ENCODE data around the gene AAR2.

The AAR2 gene

GRCh38 chr20:36235892-36236785 is at the start of gene AAR2:
TSS of gene AAR2 (plus strand) at chr20:36236478. CDS start at chr20:36239869, 3,391 bp downstream.
- DNase-seq = peak; percentile 87

- no peak for DNase-seq
Measured at GRCh38 chr20:36193977-36194712, 42.1 kb upstream of the AAR2 start.

DNA sequence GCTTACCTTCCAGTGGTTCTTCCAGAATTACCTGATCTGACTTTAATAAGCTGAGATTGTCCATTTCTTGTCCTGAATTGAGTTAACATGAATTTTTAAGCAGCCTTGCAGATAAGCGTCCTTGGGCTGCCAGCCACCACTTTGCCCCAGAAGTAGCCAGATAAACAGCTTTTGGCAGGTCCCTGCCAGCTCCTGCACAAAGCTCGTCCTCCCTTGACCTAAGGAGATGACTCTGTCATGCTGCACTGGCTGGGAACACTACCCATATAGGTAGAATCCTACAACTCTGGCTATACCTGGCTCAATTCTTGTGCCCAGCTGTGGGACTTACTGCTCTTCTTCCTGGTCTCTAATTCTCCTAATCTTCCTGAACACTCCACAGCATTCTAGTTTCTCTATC is 39.6 kb upstream of the AAR2 start:
- DNase-seq = no peak

DNA sequence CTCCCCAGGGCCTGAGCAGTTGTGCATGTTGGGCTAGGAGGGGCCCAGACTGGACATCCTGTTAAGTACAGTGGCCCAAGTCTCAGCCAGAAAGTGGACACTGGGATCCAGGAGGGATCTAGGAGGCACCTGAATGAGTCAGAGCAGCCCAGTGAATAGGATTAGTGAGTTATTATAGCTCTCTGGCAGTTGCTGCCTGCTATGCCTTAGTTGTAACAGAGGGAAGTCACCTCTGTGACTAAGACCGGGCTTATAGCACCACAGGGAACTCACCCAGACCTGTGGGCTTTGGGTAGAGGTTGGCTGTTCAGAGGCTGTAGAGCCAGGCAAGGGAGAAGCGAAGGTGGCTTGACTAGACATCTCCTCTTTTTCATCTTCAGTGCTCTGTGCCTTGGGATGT is 39.0 kb upstream of the AAR2 start:
- DNase-seq = no peak

DNA sequence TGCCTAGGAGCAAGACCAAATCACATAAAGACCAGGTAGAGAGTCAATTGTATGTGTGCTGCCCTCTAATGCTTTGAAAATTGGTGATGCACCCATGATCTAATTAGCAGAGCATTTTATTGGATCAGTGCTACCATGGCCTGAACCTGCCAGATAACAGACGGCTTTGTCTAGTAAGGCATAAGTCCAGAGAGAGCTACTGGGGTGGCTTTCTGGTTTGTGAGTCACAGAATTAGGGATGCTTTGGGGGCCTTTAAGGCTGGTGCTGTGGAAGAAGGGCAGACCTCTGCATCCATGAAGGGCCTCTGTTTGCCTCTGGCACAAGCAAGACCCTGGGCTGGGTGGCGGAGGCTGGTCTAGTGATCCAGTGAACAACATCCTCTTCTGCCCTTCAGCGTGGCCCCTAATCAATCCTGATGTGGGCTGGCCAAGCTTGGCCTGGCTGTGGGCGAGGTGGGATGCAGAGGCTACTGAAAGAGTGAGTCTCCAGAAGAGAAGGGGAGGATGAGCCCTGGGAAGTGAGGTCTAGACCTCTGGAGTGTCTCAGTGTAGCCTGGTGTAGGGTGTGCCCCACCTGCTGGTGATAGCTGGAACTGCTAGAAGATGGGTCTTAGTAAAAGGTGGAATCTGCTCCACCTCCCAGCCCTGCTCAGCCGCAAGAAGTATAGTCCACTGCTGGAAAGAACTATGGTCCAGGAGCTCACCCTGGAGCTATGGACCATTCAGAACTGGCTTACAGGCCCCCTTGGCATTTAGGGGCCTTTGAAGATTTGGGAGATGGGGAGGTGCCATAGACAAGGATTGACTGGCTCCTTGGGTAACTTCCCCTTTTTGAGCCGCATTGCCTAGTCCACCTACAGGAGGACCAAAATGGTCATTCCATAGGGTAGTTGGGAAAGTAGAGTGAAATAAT is 36.7 kb upstream of the AAR2 start:
- peak; percentile 81 for DNase-seq

DNA sequence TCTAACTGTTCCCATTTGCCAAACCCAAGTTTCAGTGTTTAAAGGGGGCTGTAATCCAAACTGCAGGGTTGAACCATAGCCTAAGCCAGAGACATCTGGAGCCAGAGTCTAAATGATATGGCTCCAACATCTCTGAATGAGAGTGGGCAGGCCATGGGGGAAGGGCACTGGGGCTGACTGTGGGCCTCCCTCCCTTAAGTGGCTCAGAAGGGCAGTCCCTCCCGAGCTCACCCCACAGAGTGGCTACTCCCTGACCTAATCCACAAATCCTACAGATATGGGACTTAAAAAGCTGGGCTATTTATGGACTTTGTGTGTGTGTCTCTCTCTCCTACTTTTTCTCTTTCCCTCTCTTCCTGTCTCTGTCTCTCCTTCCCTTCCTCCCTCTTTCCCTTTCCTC is 35.8 kb upstream of the AAR2 start:
- DNase-seq = no peak

GRCh38 chr20:36201198-36201597 is 35.1 kb upstream of the AAR2 start:
- no peak for DNase-seq

GRCh38 chr20:36202891-36203338 is 33.4 kb upstream of the AAR2 start:
- DNase-seq = peak; percentile 72

GRCh38 chr20:36203861-36204260 is 32.4 kb upstream of the AAR2 start:
- no peak for DNase-seq

- DNase-seq = no peak
Measured at GRCh38 chr20:36205026-36205425, 31.3 kb upstream of the AAR2 start.

- DNase-seq = no peak
Measured at GRCh38 chr20:36206068-36206467, 30.2 kb upstream of the AAR2 start.

GRCh38 chr20:36206641-36207040 is 29.6 kb upstream of the AAR2 start:
- no peak for DNase-seq

GRCh38 chr20:36207602-36208001 is 28.7 kb upstream of the AAR2 start:
- no peak for DNase-seq

GRCh38 chr20:36208257-36208656 is 28.0 kb upstream of the AAR2 start:
- DNase-seq = no peak

DNA sequence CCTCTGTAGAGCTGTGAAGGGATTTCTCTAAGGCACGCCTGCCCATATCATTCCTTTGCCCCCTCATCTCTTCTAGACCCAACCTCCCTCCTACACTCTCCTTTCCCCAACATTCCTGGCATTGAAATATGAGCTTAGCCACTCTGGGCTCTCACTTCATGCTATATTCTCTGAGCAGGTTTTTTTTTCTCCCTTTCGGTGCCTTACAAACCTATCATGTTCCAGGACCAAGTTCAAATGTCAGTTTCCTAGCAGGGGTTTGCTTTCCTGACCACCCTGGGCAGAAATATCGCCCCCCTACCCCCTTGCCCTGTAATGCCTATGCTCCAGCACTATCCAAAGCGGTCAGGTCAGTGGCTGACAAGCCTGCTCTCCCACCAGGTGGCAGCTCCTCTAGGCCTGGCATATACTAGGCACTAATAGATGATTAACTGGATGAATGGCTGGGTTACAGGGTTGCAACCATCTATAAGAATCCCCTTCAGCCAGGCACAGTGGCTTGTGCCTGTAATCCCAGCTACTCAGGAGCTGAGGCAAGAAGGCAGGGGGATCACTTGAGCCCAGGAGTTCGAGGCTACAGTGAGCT is 25.7 kb upstream of the AAR2 start:
- no peak for DNase-seq

DNA sequence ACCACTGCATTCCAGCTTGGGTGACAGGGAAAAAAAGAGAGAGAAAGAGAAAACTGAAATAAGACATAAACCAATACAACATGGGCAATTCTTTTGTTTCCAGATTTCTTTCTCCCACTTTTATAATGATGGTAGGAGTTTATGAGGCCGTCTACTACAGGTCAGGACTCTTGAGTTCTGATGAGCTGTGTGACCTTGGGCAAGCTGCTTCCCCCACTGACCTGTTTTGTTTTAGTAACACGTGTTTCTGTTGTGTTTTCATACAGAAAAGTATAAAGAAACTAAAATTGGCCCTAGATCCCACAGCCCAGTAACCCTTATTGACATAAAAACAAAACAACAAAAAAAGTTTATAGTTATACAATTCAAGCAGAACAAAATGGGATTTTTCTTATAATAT is 22.9 kb upstream of the AAR2 start:
- no peak for DNase-seq

- DNase-seq = peak; percentile 38
Measured at GRCh38 chr20:36214684-36215256, 21.5 kb upstream of the AAR2 start.

- no peak for DNase-seq
Measured at GRCh38 chr20:36215778-36216177, 20.5 kb upstream of the AAR2 start.

DNA sequence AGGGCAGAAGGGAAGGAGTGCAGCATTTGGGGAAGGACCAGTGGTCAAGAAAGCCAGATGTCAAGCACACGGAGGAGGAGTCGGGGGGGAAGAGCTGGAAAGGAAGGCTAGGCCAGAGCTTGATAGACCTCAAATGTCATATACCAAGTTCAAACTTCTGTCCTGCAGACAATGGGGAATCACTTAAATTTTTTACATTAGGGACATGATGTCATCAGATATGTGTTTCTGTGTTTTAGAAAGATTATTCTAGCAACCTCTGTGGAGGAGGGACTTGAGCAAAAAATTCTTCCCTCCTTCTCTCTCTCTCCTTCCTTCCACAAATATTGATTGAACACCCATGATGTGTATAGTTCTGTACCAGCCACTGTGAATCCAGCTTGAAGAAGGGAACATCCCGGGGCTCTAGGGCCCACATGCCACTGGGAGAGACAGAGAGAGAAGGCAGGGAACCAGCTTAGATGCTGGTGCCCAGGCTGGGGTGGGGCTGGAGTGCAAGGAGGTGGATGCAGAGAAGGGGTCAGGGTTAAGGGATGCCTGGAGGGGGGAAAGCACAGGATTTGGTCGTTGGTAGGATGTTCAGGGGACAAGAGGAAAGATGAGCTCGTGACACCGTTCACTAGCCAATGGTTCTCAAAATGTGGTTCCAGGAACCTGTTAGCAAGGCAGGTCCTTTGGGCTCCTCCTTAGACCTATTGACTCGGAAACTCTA is 19.8 kb upstream of the AAR2 start:
- no peak for DNase-seq

DNA sequence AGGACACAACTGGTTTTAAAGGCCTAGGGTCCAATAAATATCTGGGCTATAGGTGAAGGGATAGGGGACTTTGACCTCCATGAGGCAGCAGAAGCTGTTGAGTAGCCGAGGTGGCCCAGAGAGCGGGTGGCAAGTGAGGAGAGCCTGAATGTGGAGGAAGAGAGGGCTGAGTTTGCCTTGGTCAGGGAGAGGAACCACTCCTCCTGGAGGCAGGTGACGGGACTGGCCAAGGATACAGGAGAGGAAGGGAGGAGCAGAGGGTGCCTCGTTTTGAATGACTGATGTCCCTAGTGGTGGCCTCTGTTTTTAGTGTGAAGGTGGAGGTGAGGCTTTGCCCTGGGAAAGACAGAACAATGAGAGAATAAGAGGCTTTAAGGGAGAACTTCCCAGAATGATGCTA is 19.1 kb upstream of the AAR2 start:
- DNase-seq = no peak

GRCh38 chr20:36218380-36219064 is 17.8 kb upstream of the AAR2 start:
- no peak for DNase-seq
